Spleen (tissue), 11 donors: ENCODE results near the gene SMOC2. TPM values are rescaled to one million over a fixed set of nuclear protein-coding genes. Genes with fewer than 3 reads are reported as not detected.
A peak's percentile ranks its signal among the peaks of the same experiment; 100 is the strongest.

ENCODE experiments used
- DNase-seq: peaks from one replicate; pipeline ENCODE4 v3.0.0-alpha.2; 2020
- H3K27ac ChIP-seq, 8 donors: fragments of 200-600 bp; sonication (generic) in 7 of 8; 1 replicate in 4 of 8; 2 replicates in 4 of 8; pipeline versions ENCODE4 v1.5.0 to v1.8.0; 2016 to 2021; ENCODE audit warnings: inconsistent platforms in 4 of 8, mild to moderate bottlenecking in 4 of 8, moderate library complexity in 1 of 8
- H3K27me3 ChIP-seq, 7 donors: fragments of 200-600 bp; sonication (generic) in 6 of 7; replicated peaks in 1 of 7; 1 replicate in 4 of 7; 2 replicates in 3 of 7; pipeline versions ENCODE4 v1.5.0 to v1.8.0; 2016 to 2021; ENCODE audit warnings: inconsistent platforms in 3 of 7, mild to moderate bottlenecking in 1 of 7
- H3K36me3 ChIP-seq, 6 donors: fragments of 200-600 bp; sonication (generic) in 5 of 6; 1 replicate in 4 of 6; 2 replicates in 2 of 6; pipeline versions ENCODE4 v1.5.0 to v1.8.0; 2016 to 2021; ENCODE audit warnings: inconsistent platforms in 2 of 6
- H3K4me1 ChIP-seq, 6 donors: fragments of 200-600 bp; sonication (generic) in 5 of 6; 1 replicate in 3 of 6; 2 replicates in 3 of 6; pipeline versions ENCODE4 v1.5.0 to v1.8.0; 2016 to 2021; ENCODE audit warnings: inconsistent platforms in 3 of 6
- H3K4me3 ChIP-seq, 8 donors: fragments of 200-600 bp; sonication (generic) in 7 of 8; 1 replicate in 4 of 8; 2 replicates in 4 of 8; pipeline versions ENCODE4 v1.5.0 to v1.8.0; 2016 to 2021; ENCODE audit warnings: inconsistent platforms in 4 of 8, mild to moderate bottlenecking in 4 of 8, moderate library complexity in 2 of 8
- H3K9me3 ChIP-seq, 8 donors: fragments of 200-600 bp; sonication (generic) in 7 of 8; 1 replicate in 4 of 8; 2 replicates in 4 of 8; pipeline versions ENCODE4 v1.5.0 to v1.8.0; 2016 to 2021; ENCODE audit warnings: inconsistent platforms in 4 of 8
- CTCF ChIP-seq, 11 experiments: fragments of 200-600 bp in 7 of 11; fragments of 450-650 bp in 4 of 11; sonication (generic) in 4 of 11; IDR thresholded peaks in 8 of 11; conservative IDR thresholded peaks in 3 of 11; 1 replicate in 7 of 11; 2 replicates in 4 of 11; pipeline versions ENCODE4 v1.4.0 to v1.8.0; 2016 to 2021; ENCODE audit warnings: antibody characterized with exemption in 11 of 11, inconsistent platforms in 4 of 11, mild to moderate bottlenecking in 1 of 11
- POLR2A ChIP-seq, 3 donors: fragments of 450-650 bp; IDR thresholded peaks; one replicate each; pipeline ENCODE4 v1.5.1; 2017; ENCODE audit warnings: antibody characterized with exemption in 3 of 3, mild to moderate bottlenecking in 1 of 3
- POLR2AphosphoS5 ChIP-seq, 3 donors: sonication (generic); formaldehyde crosslinking; IDR thresholded peaks; one replicate each; pipeline ENCODE4 v1.5.1; 2017; ENCODE audit warnings: antibody characterized with exemption in 3 of 3
- whole genome bisulfite sequencing, 5 donors: extraction: QIAGEN DNeasy Blood & Tissue Kit in 3 of 5; methylation state at CpG; one replicate each; pipeline versions ENCODE4 v1.1.5 to v1.1.7; 2013 to 2018; 5-methylcytosine and 5-hydroxymethylcytosine counted together
- intact Hi-C: fragments of 100-400 bp; cut with DNase I; formaldehyde crosslinking; loops from one replicate; pipeline ENCODE4 v1.15.0; 2023; ENCODE audit warnings: low total_unique reads
- polyA plus RNA-seq, 3 donors: library from polyadenylated mRNA; stranded (reverse); fragments of 200-250 nt; gene quantifications; one replicate each; pipeline ENCODE4 v1.2.1, GENCODE V29; 2013
- total RNA-seq, 7 donors: library from RNA; depleted of rRNA in 3 of 7; stranded (reverse); fragments of >200 nt in 3 of 7; fragmentation: NEBNext Ultra II Directional in 4 of 7; extraction: Animal tissue kit (Norgen Biotek cat#: 25700) in 4 of 7; gene quantifications; one replicate each; pipeline versions ENCODE4 v1.1.0 to v1.2.1, GENCODE V29; 2016 to 2021
- donor health status: healthy with polysubstance abuse.
- donor health status: DM: no; HTN: no; CAD: no; lungs with moderate emphysema.
- donor health status: DM: no; HTN: no; CAD: no.
- donor health status: Bipolar disorder and iron deficiency.
- donor health status: healthy.
- donor health status: DM: no; HTN: no; CAD: no.
- donor health status: DM: yes; HTN: yes; CAD: no.

SMOC2 gene
- total and polyA plus RNA-seq, 10 donors, result 0.94 to 7.6 (median 1.8) TPM

GRCh38 chr6:168582571-168582981, 141.6 kb downstream of the SMOC2 start:
- Histone ChIP-seq H3K4me1 (no peaks in the 10 kb centered on the region), H3K27me3 (peaks cover 0 to 5% (median 0%) of the 10 kb centered on the region in 7 donors), H3K27ac (no peak overlapping the region), H3K4me3 (no peak overlapping the region), H3K36me3 (no peaks in the 10 kb centered on the region), H3K9me3 (no peaks in the 10 kb centered on the region)
- DNase-seq, result peak; percentile 71
- 84 to 88% (median 86%) methylated on average over 21 of the region's 21 CpGs for WGBS, 5 donors
- intact Hi-C loops, result no loop called here
- no peak for TF ChIP-seq POLR2AphosphoS5 (IDR thresholded peaks at IDR 0.05)
- no peak for TF ChIP-seq CTCF (IDR thresholded peaks at IDR 0.05 in 8 of 11, conservative IDR thresholded peaks at IDR 0.05 in 3 of 11)
- no peak for TF ChIP-seq POLR2A (IDR thresholded peaks at IDR 0.05)

- no peaks in the 10 kb centered on the region for H3K4me1 ChIP-seq
- no peak overlapping the region for H3K27ac ChIP-seq
- no peaks in the 10 kb centered on the region for H3K9me3 ChIP-seq
- 69 to 87% (median 81%) methylated on average over 6 of the region's 6 CpGs for WGBS, 5 donors
- no peaks in the 10 kb centered on the region for H3K36me3 ChIP-seq
- H3K4me3 ChIP-seq, result no peak overlapping the region
- TF ChIP-seq POLR2A (IDR thresholded peaks at IDR 0.05) (no peak), POLR2AphosphoS5 (IDR thresholded peaks at IDR 0.05) (no peak), CTCF (IDR thresholded peaks at IDR 0.05 in 8 of 11, conservative IDR thresholded peaks at IDR 0.05 in 3 of 11) (no peak)
- DNase-seq, result no peak
- intact Hi-C loops, result no loop called here
- peaks cover 0 to 5% (median 0%) of the 10 kb centered on the region in 7 donors for H3K27me3 ChIP-seq
Measured at GRCh38 chr6:168583126-168583525, 142.1 kb downstream of the SMOC2 start.

DNA sequence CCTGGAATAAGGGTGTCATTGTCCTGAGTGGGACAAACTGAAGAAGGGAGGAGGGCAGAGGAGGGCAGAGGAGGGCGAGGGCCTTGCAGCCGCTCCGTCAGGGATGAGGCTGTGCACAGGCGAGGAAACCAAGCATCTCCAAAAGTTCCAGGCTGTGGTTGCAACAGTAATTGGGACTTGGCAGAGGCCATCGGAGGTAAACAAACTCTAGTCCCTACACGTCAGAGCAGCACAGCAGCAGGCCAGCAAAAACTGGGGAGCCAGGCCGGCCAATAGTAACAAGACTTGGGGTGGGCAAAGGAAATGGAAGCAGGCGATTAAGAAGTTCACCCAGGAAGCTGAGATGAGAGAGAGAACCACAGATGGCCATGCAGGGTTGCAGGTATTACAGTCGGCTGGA, 142.8 kb downstream of the SMOC2 start:
- Histone ChIP-seq H3K9me3 (no peaks in the 10 kb centered on the region), H3K4me3 (no peak overlapping the region), H3K27me3 (peaks cover 0 to 5% (median 0%) of the 10 kb centered on the region in 7 donors), H3K36me3 (no peaks in the 10 kb centered on the region), H3K27ac (no peak overlapping the region), H3K4me1 (no peaks in the 10 kb centered on the region)
- no peak for DNase-seq
- WGBS, 5 donors, result 85 to 96% (median 88%) methylated on average over 9 of the region's 9 CpGs
- intact Hi-C loops, result no loop called here
- no peak for TF ChIP-seq CTCF (IDR thresholded peaks at IDR 0.05 in 8 of 11, conservative IDR thresholded peaks at IDR 0.05 in 3 of 11)
- no peak for TF ChIP-seq POLR2A (IDR thresholded peaks at IDR 0.05)
- TF ChIP-seq POLR2AphosphoS5 (IDR thresholded peaks at IDR 0.05), result no peak

GRCh38 chr6:168584249-168584648, 143.3 kb downstream of the SMOC2 start:
- intact Hi-C loops, result no loop called here
- Histone ChIP-seq H3K4me1 (no peaks in the 10 kb centered on the region), H3K4me3 (no peak overlapping the region), H3K27me3 (peaks cover 0 to 5% (median 0%) of the 10 kb centered on the region in 7 donors), H3K9me3 (no peaks in the 10 kb centered on the region), H3K36me3 (no peaks in the 10 kb centered on the region), H3K27ac (no peak overlapping the region)
- WGBS, 5 donors, result 78 to 81% (median 81%) methylated on average over 6 of the region's 6 CpGs
- no peak for DNase-seq
- TF ChIP-seq POLR2AphosphoS5 (IDR thresholded peaks at IDR 0.05) (no peak), POLR2A (IDR thresholded peaks at IDR 0.05) (no peak), CTCF (IDR thresholded peaks at IDR 0.05 in 8 of 11, conservative IDR thresholded peaks at IDR 0.05 in 3 of 11) (no peak)
